COLO829 (cell line): Measurements from ENCODE around the gene DSCAM.

Source experiments
- DNase-seq: peaks from one replicate; pipeline ENCODE4 v3.0.0; 2012; ENCODE audit warnings: low spot score

The DSCAM gene

DNA sequence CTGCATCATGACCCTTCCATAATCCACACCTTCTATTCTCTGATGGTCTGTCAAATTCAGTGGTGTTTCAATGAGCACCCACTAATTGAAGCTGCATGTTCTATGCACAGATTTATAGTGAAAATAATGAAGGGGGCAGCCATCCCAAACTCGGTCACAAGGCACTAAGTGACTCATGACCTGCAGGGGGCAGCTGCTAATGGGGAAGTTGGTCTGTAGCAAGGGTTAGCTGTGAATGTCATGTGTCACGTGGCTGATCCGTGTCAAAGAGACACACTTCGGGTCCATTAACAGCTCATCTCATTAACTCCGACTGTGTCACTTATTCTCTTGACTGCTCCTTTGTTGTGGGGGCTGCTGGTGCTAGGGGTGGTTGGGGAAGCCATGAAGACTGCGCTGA lies 673.1 kb downstream of the DSCAM start:
- DNase-seq, result no peak

DNA sequence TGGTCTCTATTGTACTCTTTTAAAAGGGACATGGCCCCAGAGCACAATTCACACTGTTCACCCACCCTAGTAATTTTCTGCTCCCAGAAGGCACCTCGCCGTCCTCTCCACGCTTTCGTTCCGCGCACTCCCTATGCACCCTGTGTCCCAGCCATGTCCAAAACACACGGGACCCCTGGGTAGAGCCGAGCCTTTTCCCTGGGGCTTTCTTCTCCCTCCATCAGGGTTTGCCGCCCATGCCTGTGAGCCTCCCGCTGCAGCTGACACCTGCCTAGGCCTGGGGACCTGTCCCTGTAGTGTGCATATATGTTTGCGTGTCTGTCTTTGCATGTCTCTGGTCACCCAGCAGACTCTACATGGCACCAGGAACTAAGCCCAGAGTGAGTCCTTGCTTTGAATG lies 677.0 kb downstream of the DSCAM start:
- no peak for DNase-seq

DNA sequence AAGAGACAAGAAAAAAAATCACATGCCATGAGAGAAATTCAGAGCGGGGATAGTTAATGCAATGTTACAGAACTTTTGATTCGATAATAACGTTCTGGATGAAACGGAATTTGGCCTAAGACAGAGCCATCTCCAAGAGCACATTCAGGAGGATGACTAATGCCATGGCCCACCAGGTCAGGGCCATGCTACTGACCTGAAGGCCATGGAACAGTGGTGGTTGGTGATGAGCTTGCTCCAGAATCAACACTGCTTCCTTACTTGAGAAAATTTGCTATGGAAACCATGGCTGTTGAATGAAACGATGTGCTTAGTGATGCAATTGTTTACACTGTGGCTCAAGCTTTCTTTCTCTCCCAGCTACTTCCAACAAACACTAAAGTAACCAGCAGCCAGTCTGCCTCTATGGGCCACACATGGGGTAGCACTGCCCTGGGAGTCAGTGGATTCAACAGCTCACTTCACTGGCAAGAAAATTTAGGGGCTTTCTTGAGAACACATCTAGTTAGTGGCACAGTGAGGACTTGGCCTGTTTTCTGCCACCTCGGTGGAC lies 680.6 kb downstream of the DSCAM start:
- no peak for DNase-seq

DNA sequence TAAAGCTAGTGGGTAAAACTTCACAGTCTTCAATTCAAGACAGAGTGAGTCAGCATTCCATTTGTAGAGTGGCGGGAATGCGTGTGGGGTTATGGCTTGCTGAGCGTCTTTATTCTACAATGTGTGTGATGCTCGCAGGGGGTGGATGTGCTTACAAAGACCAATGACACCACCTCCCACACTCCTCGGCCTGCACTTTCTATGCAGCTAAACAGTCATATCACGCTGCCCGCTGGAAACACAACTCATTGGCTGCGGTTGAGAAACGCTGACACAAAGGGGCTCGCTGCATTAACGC lies 681.2 kb downstream of the DSCAM start:
- DNase-seq, result no peak

DNA sequence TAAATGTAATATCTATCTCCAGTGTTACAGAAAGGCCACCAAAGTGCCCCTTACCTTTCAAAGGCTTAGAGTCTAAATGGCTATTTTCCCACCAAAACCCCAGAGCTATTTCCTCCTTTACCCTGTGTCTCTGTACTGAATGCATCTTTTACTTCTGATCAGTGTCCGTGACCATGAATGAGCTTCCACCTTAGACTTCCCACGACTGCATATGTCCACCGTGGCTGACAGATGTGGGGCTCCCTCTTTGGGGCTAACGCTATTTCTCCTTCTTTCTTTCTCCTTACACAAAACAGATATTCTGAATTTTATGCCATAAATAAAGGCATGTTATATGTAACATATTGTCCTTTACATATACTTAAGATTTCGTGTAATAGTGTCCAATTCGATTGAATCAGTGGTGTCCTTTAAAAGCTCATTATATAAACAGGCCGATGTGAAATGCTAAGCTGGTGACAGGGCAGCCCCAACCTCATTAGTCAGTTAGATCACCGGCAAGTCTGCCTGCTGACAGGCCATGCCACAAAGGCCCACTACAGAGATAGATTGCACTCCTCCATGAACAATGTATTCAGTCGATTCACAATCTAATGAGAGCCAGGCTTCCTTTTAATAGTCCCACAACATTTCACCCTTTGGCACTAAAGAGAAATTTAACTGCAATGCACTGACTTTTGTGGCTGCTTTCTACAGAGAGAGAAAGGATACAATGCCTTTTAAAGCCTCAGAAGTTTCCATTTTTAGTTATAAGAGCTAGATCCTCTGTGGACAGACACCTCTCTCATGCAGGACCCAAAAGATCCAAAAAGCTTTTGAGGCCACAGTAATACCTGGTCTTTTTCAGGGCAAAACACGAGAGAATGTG lies 681.8 kb downstream of the DSCAM start:
- DNase-seq, result no peak

DNA sequence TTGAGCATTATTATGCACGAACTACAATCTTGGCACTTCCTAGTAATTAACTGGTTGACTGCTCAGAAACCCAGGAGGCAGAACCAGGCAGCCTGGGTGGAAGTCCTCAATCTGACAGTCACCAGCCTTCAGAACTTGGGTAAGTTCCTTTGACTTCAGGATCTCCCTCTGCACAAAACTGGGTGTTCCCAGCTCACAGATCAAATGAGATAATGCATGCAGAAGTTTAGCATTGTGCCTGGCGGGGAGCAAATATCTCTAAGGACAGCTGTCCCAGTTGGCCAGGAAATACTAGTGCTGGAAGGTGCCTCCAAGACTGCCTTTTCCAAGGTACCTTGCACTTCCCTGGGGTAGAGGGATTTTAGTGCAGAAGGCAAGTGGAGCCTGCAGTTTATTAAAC lies 684.9 kb downstream of the DSCAM start:
- DNase-seq, result no peak

DNA sequence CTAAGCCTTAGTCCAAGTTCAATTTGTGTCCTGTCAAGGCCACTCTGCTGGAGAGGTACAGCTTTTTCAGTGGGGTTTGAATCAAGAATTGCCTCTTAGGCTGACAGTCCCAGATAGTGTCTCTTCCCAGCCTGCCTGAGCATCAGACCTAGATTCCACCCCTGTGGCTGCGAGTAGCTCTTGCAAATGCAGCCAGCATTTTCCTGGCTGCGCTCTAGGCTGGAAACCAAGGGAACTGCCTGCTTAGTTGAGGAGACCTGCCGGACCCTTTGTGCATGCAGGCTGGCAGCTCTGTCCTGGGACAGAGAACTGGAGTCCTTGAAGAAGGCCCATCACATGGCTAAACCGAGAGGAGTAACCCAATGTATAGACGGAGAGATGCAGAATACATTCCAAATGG lies 686.0 kb downstream of the DSCAM start:
- DNase-seq, result no peak

DNA sequence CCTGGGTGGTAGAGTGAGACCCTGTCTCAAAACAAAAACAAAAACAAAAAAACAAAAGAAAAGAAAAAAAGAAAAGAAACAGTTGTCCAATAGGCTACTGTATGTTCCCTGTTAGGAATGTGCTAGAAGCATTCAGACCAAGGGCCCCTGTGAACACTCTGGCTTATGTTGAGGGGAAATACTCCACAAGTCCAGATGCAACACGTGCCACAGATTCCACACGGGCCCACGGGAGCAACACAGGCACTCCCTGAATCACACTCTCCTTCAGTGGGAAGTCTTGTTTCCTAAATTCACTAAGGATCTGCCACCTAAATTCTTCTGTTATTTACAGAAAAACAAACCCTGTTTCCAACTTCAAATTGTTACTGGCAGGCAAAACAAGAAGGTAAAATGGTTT lies 688.6 kb downstream of the DSCAM start:
- no peak for DNase-seq

DNA sequence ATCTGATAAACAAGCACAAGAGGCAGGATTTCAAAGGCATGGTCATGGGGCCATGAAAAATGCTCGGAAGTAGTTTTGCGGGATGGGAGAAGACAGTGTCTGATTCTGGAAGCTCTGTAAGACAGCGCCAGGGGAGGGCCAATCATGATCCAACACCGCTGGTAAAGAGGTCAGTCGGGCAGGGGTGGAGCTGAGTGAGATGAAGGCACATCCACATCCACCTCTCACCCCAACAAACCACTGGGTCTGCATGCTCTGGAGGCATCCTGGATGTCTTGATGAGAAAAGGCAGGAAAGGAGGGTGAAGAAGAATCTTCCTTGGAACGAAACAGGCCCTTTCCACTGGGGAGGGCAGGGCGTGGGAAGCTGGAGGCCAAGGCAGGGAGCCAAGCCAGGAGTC lies 691.4 kb downstream of the DSCAM start:
- DNase-seq, result no peak

DNA sequence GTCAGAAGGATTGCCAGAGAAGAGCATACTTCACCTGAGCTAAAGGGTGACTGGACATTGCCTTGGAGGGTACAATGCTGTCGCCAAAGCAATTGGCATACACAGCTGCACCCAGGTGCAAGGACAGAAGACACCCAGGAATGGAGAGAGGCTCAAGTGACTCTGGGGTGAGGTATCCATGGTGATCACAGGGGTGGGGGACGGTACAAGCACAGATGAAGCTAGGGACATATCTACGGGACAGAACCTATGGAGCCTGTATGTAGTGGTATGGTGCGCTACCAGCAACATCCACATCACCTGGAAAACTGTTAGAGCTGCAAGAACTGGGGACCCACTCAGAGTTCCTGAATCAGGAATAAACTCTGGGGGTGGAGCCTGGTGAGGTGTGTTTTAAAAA lies 693.6 kb downstream of the DSCAM start:
- no peak for DNase-seq

DNA sequence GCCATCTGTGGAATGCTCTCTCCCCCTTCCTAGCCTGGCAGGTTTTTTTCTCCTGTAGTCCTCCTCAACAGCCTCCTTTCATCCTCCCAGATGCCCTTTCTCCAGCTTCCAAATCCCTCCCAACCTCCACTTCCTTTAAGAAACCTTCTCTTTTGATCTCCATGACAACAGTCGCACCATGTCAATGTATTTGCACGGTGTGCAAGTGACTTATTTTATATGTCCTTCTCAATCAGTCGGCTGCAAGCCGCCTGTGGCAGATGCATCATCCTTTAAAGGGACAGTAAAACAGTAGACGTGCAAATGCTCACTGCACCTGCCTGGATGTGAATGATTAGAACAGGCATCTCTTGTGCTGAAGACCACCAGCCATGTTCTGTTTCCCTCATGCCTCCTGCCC lies 694.5 kb downstream of the DSCAM start:
- no peak for DNase-seq

DNA sequence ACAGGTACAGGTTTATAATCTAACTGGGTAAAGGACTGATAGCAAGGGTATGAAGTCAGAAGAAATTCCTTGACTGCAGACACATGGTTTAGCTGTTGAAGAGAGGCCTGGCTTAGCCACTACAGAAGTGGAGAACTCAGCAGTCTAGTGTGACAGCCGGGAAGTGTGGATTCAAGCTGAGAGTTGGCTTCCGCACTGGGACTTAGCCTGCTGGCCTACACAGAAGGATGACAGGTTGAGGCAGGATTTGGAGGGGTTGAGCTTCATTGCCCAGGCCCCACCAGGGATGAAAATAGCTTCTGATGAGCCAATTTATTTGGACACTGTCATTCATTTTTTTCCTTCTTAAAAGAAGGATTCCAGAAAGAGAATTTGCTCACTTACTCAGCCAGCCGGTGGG lies 695.3 kb downstream of the DSCAM start:
- no peak for DNase-seq

DNA sequence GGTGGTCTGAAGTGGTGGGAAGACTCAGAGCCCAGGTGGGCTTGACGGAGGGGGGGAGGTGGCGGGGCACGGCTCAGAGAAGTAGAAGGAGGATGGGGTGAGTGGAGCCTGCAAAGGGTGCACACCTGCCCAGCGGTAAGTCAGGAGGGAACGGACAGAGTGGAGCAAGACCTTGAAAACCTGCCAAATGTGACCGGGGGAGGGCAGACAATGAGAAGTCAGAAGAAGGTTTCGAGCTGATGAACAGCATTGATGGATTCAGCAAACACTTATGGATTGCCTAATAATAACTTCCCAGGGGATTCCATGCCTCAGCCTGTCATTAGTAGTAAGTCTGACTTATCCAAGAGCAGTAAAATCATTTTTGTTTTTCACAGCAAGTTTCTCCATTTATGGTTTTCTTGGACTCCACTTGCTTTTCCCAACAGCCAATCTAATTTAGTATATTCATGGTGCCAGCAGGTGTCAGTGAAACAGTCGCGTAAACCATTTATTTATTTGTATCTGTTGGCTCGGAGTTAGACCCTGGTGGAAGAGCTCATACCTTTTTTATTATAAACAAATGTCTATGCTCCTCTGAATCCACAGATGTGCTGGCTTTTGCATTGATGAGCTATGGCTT lies 700.6 kb downstream of the DSCAM start:
- no peak for DNase-seq

DNA sequence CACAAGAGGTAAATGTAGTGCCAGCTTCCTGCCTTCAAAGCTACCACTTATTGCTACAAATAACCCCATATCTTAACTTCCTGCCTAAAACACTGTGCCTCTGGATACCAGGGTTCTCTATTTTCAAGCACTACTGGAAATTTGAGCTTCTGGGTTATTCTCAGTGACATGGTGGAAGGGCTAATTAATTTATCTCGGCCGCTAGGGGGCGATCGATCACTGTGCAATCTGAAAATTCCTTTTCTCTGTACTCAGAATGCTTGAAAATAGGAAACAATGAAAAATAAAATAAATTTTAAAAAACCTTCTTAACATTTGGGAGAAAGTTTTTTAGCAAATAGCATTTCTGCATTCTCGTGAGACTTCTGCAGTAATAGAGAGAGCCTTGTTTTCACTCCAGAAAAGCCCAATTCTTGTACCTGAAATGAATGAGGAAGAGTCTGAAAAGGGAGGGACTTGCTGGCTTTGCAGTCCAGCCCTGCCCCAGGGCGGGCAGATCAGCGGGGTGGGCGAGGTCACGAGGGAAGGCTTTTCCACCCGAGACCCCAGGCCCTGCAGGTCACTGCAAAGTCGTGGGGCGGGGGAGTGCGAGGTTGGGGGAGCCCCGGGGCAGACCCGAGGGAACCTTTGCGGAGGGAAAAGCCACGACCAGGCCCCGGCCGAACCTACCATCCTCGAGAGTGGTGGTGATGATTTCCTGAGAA lies 703.0 kb downstream of the DSCAM start:
- DNase-seq, result peak; percentile 40

DNA sequence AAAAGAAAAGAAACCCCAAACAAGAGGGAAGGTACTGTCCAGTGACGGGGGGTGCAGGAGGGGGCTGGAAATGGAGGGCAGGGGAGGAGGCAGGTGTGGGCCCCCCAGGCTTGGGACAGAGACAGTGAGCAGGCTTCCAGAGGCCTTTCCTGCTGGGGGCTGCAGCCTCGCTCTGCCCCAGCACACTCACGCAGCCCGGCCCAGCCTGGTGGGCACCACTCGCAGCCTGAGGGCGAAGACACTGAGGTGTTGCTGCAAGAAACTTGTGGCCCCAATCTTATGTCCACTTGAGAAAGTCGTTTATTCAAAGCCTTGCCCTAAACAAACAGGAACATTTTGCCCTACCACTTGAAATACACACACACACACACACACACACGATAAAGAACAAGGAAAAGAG lies 705.3 kb downstream of the DSCAM start:
- DNase-seq, result no peak

DNA sequence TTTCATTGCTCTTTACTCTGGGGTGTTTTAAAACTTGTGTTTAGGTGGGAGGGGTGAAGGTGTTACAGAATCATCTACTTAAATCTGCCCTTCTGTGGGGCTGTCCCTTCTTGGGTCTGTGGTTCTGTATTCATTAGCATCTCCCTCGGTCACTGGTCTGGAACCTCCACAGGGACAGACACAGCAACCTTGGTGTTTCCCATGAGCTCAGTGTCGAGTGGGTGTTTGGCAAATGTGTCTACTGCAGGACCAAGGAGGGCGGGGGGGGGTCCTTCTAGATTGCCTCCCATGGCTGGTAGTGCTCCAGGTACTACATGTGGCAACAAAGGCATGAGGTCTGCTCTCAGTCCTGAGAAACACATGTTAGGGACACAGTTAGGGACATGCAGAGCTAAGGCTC lies 706.3 kb downstream of the DSCAM start:
- DNase-seq, result no peak

DNA sequence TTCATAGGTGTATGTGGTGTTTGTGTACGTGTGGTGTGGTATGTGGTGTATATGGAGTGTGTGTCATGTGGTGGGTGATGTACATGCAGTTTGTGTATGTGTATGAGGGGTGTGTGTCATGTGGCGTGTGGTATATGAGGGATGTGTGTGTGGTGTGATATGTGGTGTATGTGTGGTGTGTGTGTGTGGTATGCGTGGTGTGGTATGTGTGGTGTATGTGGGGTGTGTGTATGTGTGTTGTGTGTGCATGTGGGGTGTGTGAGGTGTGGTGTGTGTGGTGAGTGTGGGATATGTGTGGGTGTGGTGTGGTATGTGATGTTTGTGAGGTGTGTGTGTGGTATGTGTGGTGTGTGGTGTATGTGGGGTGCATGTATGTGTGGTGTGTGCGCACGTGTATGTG lies 707.3 kb downstream of the DSCAM start:
- DNase-seq, result no peak

DNA sequence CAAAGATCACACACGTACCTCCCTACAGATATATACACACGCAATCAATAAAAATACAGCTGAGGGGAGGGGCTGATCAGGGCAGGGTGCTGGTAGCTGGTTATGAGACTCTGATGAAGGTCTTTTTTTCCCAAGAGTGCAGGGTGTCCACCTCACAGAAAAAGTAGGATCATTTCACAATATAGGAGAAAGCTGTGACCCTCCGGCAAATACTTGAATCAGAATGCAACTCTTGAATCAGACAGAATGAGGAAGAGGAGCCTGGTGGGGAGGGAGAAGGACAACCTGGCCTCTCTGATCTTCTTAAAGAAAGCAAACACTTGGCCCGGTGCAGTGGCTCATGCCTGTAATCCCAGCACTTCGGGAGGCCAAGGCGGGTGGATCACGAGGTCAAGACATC lies 710.4 kb downstream of the DSCAM start:
- DNase-seq, result no peak

DNA sequence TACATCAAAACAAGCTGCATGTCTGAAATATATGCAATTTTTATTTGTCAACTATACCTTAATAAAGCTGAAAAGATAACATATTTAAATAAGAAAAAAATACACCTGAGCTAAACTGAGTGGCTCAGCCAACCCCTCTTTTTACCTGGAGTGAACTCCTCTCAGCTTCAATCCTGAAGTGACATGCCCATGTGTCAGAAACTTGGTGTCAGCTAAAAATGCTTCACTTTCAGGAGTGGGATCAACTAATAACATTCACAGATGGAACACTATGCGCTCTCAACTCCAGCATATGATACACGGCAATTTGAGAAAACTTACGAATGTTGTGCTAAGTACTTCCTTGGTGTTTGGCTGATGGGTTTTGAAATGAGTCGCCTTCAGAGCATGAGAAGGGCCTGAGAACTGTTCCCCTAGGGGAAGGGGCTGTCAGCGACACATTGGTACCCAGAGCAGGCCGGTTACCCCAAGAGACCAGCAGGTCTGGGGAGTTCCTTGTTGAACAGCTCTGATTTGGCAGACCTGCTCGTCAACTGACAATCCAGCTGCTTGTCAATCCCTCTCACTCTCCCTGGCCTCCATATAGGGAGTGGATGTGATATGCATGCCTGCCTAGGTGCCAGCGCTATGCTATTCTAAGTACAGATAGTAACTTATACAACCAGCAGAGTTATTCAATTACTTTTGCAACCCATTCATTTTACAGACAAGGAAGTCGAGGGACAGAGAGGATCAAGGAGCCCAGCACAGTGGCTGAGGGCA lies 712.0 kb downstream of the DSCAM start:
- no peak for DNase-seq

DNA sequence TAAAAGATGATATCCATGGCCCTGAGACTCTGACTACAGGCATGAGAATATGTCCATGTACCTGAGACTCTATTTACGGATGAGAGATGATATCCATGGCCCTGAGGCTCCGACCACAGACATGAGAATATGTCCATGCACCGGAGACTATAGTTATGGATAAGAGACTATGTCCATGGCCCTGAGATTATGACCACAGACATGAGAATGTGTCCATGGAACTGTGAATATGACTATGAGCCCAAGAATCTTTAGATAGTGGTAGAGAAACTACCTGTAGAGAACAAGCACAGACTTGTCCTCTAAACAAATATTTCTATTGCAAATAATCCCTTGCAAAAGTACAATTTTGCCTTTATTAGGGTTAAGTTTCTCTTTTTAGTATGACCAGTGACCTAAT lies 716.5 kb downstream of the DSCAM start:
- DNase-seq, result no peak

DNA sequence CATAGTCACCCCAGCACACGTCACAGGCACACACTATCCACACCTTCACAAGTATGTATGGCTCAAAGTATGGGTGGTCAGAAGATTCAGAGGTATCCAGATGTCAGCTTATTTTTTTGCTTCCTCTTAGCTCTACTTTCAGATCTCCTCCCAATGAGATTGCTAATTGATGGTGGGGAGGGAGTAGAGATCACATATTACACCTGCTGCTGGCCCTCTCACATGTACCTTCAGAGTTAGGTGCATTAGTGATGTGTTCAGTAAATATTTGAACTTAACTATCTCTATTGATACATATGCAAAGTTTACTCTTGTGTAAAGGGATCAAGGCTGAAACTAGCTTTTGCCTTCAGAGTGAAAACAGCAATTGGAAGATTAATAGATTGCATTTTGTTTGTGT lies 717.1 kb downstream of the DSCAM start:
- no peak for DNase-seq

DNA sequence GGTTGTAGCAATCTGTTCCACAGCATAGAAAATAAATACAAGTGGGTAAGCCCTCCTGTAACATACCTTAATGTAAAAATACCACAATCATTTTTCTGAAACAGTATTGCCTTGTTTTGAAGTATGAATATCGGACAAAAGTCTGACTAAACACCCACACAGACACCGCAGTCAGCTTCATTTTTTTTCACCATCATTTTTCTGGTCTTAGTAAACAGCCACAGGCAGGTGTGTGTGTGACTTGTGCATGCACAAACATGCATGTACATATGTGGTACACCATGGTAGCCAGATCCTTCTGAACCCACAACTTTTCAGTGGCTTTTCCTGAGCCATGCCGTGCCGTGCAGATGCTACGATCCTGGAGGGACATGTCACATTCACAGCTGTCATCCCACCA lies 718.1 kb downstream of the DSCAM start:
- no peak for DNase-seq
